ENCODE data around the gene IRS4.

Gene IRS4

GRCh38 chrX:108702530-108702929 lies 33.8 kb downstream of the IRS4 start:
- H3K36me3 Mint-ChIP-seq: no peaks in the 10 kb centered on the region
- H3K27me3 Mint-ChIP-seq: no peaks in the 10 kb centered on the region
- H3K4me3 Mint-ChIP-seq: no peak overlapping the region
- H3K9me3 Mint-ChIP-seq (ENCODE audit: low read depth): no peaks in the 10 kb centered on the region
- no peak overlapping the region for H3K27ac Mint-ChIP-seq
- H3K4me1 Mint-ChIP-seq (ENCODE audit: low read depth): no peaks in the 10 kb centered on the region

DNA sequence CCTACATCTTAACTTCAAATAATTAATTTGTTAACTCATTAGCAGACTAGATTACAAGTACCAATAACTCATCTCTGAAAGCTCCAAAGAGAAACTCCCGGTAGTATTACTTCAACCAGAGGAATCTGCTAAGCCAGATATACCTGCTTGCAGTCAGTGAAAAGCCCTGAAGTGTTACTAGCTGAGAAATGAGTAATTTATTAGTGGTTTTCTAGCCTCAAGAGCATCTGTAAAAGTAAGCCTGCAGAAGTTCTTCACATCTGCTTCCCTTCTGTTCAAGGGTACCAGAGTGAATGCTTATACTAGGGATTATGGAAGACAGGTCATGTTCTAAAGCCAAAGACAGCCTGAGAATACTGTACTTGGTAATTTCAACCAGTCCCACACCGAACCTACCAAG lies 34.7 kb downstream of the IRS4 start:
- Mint-ChIP-seq H3K27me3 (no peaks in the 10 kb centered on the region), H3K4me1 (ENCODE audit: low read depth) (no peaks in the 10 kb centered on the region), H3K9me3 (ENCODE audit: low read depth) (no peaks in the 10 kb centered on the region), H3K27ac (no peak overlapping the region), H3K4me3 (no peak overlapping the region), H3K36me3 (no peaks in the 10 kb centered on the region)

- H3K4me1 Mint-ChIP-seq (ENCODE audit: low read depth): no peaks in the 10 kb centered on the region
- H3K27ac Mint-ChIP-seq: no peak overlapping the region
- no peaks in the 10 kb centered on the region for H3K27me3 Mint-ChIP-seq
Measured at GRCh38 chrX:108699368-108699767, 37.0 kb downstream of the IRS4 start.

DNA sequence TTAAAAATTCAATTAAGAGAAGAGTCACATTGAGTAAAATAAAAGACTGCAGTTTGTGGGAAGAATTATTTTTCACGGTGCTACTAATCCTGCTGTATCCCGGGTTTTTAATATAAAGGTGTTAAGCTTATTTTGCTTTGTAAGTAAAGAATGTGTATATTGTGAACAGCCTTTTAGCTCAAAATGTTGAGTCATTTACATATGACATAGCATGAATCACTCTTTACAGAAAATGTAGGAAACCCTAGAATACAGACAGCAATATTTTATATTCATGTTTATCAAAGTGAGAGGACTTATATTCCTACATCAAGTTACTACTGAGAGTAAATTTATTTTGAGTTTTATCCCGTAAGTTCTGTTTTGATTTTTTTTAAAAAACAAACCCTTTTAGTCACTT lies 39.7 kb downstream of the IRS4 start:
- Mint-ChIP-seq H3K27ac (no peak overlapping the region), H3K4me1 (ENCODE audit: low read depth) (no peaks in the 10 kb centered on the region), H3K36me3 (no peaks in the 10 kb centered on the region), H3K27me3 (no peaks in the 10 kb centered on the region), H3K4me3 (no peak overlapping the region), H3K9me3 (ENCODE audit: low read depth) (no peaks in the 10 kb centered on the region)

More at GRCh38 chrX:108699368-108699767, 37.0 kb downstream of the IRS4 start:
- Mint-ChIP-seq H3K36me3 (no peaks in the 10 kb centered on the region), H3K9me3 (ENCODE audit: low read depth) (no peaks in the 10 kb centered on the region), H3K4me3 (no peak overlapping the region)

All from activated naive CD8-positive, alpha-beta T cell (primary cell).